Globus pallidus (tissue), 1 donor: ENCODE data around the gene TMCO2.
A peak's percentile ranks its signal among the peaks of the same experiment; 100 is the strongest.

Experiments used
- DNase-seq: peaks from one replicate; pipeline ENCODE4 v3.0.0-alpha.2; 2015; ENCODE audit warnings: low spot score

TMCO2 gene

DNA sequence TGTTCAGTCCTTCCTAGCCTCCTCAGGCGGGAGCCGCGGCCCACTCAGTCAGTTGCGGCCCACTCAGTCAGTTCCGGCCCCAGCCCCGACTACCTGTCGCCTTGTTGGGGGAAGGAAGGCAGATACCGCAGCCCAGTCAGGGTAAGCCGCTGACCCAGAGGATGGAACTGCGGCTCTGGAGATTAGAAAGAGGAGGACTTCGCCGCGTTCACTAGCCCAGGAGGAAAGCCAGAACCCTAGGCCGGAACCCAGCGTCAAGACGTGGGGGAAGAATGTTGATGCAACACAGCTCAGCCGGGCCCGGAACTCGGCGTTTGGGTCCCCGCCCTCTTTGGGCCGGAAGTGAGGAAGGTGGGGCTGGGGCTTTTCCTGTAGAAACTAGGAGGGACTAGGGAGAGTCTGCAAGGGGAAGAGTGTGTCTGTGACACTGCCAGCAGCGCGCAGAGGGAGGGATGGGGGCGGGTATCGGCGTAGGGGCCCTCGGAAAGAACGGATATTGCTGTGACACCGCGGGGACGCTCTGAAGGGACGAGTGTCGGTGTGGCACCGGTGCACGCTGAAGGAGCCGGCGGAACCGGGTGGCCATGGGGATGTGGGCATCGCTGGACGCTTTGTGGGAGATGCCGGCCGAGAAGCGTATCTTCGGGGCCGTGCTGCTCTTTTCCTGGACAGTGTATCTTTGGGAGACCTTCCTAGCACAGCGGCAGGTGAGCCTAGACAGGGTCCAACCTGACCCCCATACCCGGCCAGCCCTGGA is 10.1 kb downstream of the TMCO2 start, which contains the start of gene ZMPSTE24:
ZMPSTE24 (plus strand) TSS at position 549 of the 757 bp plus-strand sequence; CDS start at position 585, 36 bp downstream.
- peak; percentile 98 for DNase-seq

DNA sequence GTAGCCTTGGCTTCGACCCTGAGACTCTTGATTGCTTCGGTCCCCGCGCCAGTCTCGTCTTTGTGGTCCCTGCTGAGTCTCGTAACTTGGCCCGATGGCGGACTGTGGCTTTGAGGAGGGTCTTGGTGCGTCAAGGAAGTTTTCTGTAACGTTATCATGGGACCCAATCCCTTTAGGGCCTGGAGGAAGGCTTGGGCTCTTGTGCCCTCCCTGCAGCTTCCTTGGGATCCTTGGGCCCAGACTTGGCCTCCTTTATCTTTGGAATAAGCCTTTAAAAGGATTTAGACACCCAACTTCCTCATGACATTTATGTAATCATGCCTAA is 10.7 kb downstream of the TMCO2 start:
- DNase-seq: no peak

DNA sequence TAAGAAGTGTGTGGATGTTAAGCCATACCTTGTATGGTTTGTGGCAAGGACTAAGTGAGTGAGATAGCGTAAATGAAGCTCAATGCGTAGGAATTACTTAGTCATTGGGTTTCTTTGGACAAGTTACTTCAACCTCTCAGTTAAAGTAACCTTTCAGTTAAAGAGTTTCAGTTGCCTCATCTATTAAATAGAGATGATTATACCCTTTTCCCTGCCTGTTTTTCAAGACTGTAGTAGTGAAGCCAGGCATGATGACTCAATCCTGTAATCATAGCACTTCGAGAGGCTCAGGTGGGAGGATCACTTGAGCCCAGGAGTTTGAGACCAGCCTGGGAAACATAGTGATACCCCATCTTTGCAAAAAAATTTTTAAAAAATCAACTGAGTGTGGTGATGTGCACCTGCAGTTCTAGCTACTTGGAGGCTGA is 16.6 kb downstream of the TMCO2 start:
- no peak for DNase-seq

DNA sequence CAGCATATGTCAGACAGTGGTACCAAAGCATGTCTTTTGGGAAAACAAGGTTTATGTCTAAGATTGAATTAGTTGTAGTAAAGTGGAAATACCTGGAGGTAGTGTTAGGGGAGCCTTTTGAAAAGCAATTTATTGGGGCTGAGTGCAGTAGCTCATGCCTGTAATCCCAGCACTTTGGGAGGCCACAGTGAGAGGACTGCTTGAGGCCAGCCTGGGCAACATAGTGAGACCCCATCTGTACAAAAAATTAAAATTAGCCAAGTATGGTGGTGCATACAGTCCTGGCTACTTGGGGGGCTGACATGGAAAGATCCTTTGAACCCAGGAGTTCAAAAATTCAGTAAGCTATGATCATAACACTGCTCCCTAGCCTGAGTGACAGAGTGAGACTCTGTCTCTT is 17.6 kb downstream of the TMCO2 start:
- no peak for DNase-seq

DNA sequence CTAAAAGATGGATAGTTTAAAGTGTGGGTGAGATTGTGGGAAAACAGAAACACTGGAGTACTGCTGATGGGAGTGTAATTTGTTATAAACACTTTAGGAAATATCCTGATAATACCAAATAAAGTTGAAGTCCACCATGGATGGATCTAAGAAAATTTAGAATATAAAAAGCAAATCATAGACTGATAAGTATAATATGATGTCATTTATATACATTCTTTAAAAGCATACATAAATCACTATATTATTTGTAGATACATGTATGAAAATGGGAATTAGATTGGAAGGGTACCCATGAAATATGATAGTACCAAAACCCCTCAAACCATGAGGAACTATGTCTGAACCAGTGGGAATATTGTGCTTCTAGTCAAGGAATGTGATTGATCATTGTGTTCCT is 18.2 kb downstream of the TMCO2 start:
- DNase-seq: no peak

DNA sequence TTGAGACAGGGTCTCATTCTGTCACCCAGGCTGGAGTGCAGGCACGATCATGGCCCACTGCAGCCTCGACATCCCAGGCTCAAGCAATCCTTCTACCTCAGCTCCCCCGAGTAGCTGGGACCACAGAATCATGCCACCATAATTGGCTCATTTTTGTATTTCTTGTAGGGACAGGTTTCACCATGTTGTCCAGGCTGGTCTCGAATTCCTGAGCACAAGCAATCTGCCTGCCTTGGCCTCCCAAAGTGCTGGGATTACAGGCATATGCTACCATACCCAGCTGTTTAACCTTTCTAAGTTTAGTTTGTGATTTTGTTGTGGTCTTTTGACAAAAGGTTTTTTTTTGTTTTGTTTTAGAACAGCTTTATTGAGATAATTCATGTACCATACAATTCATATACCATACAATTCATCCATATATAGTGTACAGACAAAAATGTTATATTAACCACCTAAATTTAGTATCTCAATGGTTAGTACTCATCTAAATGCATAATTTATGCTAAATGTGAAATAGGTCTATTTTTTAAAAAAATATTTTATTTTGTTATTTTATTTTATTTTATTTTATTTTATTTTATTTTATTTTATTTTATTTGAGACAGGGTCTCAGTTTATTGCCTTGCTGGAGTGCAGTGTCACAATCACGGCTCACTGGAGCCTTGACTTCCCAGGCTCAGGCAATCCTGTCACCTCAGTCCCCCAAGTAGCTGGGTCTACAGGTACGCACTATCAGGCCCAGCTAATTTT is 19.2 kb downstream of the TMCO2 start:
- no peak for DNase-seq

DNA sequence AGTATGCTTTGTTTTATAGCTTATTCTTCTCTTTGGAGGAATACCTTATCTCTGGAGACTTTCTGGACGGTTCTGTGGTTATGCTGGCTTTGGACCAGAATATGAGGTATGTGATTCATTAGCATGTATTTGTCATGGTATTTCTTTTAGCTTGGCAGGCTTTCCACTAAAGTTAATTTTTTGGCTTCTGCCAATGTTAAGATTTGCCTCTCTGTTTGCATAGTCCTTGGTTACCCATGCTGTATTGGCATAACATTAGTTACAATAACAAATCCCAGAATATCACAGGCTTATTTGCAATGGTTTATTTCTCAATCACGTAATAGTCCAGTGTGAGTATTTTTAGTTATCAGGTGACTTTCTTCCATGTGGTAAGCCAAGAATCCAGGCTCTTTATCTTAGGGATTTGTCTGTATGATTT is 20.0 kb downstream of the TMCO2 start:
- DNase-seq: no peak

DNA sequence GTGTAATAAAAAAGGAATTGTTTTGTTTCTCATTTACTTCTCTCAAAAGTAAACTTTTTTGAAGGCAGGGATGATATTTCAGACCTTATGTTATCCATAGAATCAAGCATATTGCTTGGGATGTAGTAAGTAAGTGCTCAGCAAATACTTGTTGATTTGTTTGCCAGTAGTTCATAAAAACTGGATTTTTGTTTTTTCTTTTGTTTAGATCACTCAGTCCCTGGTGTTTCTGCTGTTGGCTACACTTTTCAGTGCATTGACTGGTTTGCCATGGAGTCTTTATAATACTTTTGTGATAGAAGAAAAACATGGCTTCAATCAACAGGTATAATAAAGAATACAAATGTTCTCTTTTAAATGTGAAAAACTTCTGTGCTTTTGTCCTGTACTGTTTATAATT is 20.5 kb downstream of the TMCO2 start:
- DNase-seq: no peak

DNA sequence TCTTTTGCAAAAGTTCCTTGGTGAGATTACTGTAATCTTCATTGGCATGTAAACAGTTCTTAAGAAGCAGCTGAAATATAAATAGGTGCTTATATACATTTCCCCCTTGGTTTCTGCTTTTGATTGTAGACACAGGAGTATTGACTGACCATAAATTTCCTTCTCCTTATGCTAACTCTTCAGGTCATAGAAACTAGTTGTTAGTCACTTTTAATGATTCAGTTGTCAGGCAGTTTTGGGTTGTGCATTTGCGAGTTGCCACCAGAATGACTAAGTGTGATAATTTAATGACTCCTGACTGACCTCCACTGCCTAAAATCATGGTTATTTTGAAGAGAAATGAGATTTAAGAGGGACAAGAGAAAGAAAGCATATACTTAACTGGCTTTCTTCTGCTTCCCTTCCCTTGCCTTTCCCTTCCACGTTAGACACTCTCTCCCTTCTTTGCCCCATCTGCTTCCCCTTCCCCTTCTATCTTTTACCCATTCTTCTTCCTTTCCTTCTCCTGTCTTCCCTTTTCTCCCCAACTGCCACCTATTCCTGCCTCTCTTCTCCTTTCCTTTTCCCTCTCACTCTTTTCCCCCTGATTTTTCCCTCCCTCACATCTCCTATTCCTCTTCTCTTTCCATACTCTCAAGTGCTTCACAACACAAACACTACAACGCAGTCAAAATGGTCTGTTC is 22.6 kb downstream of the TMCO2 start:
- no peak for DNase-seq

DNA sequence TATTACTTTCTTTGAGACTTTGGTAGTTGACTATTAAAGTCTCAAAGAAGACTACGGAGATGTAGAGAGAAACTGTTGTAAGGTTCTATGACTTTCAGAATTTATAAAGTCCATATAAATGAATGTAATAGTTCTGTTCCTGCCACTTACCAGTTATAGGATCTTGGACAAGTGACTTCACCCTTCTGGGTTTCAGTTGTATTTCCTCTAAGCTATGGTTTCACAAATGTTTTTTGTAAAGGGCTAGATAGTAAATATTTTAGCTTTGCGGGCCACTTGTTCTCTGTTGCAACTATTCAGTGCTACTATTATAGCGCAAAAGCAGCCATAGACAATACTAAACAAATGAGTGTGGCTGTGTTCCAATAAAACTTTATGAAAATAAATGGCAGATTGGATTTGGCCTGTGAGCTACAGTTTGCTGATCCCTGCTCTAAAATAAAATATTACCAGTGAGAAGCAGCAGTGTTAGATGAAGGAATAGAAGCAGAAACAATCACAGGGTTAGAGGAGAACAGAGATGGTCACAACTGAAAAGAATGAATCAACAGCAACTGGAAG is 25.0 kb downstream of the TMCO2 start:
- no peak for DNase-seq

DNA sequence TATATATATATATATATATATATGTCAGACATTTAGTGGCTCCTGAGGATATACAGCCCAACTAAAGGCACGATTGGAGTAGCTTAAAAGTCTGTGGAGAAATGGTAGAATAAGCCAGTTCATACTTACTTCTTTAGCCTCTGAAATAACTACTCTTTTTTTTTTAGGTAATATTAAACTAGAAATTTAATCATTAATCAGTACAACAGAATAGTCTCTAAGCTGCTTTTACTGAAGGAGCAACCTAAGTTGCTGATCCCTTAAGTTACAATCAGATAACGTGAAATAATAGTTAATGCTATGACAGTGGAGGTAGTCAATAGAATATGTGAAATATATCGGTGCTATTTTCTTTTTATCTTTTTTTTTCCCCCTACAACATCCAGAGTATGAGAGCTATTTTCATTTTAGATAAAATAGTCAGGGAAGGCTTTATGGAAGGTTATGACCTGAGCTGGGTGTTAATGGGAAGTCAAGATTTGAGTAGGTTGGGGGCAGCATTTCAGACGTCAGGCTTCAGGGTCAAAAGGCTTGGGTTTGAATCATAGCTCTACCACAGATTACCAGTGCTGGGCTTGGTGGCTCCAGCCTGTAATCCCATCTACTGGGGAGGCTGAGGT is 25.9 kb downstream of the TMCO2 start:
- no peak for DNase-seq

DNA sequence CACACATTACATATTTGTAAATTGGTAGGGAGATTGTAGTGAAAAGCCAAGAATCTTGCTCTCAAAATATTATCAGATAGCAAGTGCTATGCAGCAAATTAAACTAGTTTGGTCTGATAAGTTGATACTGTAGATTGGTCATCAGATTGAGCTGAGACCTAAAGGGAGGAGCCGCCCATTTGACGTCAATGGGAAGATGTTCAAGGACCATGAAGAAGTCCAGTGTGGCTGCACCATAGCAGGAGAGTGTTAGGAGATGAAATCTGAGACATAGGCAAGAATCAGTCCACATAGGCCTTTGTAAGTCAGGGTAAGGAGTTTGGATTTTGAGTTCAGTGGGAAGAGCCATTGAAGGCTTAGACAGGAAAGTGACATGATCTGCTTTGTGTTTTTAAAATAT is 26.6 kb downstream of the TMCO2 start:
- no peak for DNase-seq

DNA sequence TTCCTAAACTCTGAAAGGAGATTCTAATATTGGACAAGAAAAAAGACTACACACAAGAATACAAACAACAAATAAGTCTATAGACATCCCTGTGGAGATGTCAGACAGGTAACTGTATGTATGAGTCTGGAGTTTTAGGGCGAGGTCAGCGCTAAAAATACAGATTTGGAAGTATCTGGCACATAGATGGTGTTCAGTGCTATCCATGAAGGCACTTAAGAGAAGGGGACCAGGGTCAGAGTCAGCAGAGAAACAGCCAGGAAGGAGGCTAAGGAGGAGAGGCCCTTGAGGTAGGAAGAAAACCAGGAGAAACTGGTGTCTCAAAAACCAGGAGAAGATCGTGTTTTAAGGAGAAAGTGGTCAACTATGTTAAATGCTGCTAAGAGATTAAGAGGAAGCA is 28.4 kb downstream of the TMCO2 start:
- DNase-seq: no peak

DNA sequence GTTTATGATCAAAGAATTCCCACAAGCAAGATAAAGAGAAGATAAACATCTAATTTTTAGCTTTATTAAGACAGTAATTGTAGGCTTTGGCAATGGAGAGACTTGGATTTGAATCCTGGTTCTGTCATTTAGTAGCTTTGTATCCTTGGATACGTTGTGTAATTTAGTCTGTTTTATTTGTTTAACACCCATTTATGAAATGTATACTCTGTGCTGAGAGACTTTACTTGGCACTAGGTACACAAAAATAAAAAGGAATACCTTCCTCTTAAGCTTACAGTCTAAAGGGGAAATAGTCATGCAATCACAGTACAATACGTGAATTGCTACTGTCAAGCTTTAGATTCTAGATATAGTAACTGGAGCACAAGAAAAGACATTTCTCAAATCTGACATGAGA is 34.1 kb downstream of the TMCO2 start:
- no peak for DNase-seq

DNA sequence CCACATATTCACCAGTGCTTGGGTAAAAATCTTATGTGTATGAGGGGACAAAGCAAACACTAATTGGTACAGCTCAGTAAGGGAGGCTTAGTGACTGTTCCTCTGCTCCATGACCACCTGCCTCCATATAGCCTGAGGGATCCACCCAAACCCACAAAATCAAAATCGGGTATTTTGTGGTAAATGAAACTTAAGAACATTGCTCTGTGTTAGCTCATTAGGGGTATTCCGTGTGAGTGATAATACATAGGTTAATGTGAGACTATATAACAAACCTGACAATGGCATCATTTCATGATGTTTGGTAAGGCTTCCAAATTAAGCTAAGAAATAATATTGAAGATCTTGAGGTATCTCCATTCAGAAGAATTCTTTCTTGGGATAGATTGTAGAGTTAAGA is 43.6 kb downstream of the TMCO2 start:
- DNase-seq: no peak

DNA sequence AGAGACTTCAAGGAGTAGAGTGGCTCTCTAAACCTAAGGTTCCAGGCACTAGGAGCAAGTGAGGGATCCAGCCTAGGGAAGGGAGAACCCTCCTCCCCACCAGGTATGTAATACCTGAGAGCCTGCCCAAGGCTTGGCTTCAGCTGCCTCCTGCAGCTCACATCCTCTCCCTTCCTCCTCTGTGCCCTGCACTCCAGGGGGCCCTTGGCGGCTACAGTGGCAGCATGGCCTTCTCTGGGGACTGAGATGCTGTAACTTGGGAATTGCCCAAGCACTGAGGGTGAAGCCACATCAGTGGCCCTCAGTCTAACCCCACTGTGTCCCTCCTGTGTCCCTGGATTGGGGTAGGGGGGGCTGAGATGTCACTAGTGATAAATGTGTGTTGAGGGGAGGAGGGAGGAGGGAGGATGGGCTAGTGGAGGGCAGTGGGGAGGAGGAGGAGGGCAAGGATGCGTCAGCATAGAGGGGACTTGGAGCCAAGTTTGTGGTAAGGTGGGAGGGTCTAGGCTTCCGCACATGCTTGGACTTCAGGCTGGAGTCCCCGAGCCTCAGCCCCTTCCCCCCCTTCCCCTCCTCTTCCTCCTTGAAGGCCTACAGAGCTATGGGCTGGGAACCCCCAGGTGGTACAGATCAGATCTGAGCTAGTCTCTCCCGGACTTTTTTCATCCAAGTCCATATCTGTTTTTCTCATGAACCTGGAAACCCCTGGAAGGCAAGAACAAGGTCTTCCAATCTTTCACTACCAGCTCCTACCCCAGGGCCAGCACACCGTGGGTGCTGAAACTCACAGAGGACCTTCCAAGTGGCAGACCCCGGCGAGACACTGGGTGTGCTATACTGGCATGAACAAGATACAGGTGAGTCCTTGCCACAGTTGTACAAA is 51.9 kb downstream of the TMCO2 start:
- no peak for DNase-seq

DNA sequence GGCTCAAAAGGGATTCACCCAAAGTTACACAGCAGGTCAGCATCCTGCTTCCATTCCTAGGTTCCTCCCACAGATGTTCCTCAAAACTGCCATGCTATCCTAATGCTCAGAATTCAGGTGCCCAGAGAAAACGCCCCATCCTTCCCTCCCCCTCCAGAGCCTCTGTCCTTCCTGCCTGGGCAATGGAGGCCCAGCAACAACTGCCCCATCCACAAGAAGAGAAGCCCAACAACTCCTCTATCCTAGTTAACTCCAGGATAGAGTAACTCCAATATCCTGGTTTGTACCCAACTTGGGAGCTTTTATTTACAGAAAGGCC is 52.5 kb downstream of the TMCO2 start:
- DNase-seq: no peak

DNA sequence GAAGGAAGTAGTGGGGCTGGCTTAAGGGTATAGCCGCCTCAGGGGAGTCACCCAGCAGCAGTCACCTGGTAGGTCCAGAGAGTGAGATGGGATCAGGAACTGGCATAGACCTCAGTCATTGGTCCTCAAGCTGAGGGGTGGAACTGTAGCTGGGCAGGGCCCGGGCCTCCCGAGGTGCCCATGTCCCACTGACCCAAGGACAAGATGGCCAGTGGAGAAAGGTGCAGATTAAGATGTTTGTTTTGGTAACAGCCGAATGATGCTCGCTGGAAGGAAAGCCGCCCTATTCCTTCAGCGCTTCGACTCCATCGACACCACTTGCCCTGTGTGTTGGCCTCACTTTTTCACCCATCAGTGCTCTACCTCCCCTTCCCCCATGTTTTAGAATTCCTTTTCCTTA is 52.9 kb downstream of the TMCO2 start:
- no peak for DNase-seq

DNA sequence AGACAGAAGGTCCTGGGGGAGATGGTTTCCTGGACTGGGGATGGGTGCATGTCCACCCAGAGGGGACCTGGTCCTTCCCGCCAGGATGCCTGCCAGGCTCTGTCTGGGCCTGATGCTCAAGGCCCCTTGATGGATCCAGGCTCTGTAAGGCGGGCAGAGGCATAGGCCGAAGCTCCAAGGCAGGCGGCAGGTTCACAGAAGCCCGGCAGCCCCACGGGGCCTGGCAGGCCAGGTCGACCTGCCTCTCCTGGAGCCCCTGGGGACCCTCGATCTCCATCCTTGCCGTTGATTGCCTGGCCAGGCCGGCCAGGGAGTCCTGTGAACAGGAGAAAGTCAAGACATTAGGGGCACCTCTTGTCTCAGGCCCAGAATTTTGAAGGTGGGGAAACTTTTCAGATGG is 53.3 kb downstream of the TMCO2 start:
- DNase-seq: no peak
